K562 (cell line): ENCODE measurements around the gene CECR2. TPM values are rescaled to one million over a fixed set of nuclear protein-coding genes. Genes with fewer than 3 reads are reported as not detected.

Experiments used
- ATAC-seq: fragments of 200-7000 bp; cut with Tn5 transposase; 3 replicates; pipeline ENCODE4 v1.9.1; 2020; ENCODE audit warnings: moderate library complexity
- BruUV-seq: library from RNA; stranded (reverse); fragments of 400-500 nt; replicated peaks from 2 replicates; lab custom pipeline; 2021; lab: Mats Ljungman, UMichigan
- CTCF ChIA-PET: fragments of 300-600 bp; formaldehyde crosslinking; extraction: SDS; loops from one replicate; lab custom pipeline; 2021; ENCODE audit warnings: low intra/inter-chr PET ratio; lab: Yijun Ruan, JAX
- POLR2A ChIA-PET: fragments of 300-600, 350-650 bp; sonication (Branson Sonifier 250); formaldehyde crosslinking; extraction: SDS; loops from one replicate; lab custom pipeline; 2021; ENCODE audit warnings: antibody characterized with exemption, inconsistent platforms; lab: Yijun Ruan, JAX
- DNase-seq, 4 experiments: peaks; one replicate each; pipeline versions ENCODE4 v3.0.0 to v3.0.0-alpha.2; 2011 to 2018; ENCODE audit warnings: low spot score in 3 of 4, mixed read lengths in 3 of 4; ENCODE audit errors: extremely low read depth in 1 of 4
- FAIRE-seq: peaks from 2 replicates; lab custom pipeline; 2011; peaks lifted over from hg19 to GRCh38; lab: Jason Lieb, UNC
- H2AFZ ChIP-seq: 2 replicates; pipeline ENCODE4 v1.6.0; 2011; ENCODE audit warnings: low read depth, low read length, control low read depth, inconsistent platforms
- H3K27ac ChIP-seq: fragments of 200-600 bp; 3 replicates; pipeline ENCODE4 v1.8.0; 2011; ENCODE audit warnings: low read depth, mild to moderate bottlenecking, control low read depth, inconsistent platforms, low read length, moderate library complexity, mixed read lengths; ENCODE audit errors: extremely low read depth
- H3K27me3 ChIP-seq, 2 experiments: fragments of 300-600 bp in 1 of 2; 2 replicates in 1 of 2; 3 replicates in 1 of 2; pipeline versions ENCODE4 v1.6.0 to v1.8.0; 2011; ENCODE audit warnings: inconsistent platforms in 2 of 2, low read length in 2 of 2, mild to moderate bottlenecking in 1 of 2, mixed read lengths in 1 of 2, moderate library complexity in 1 of 2; ENCODE audit not compliant: control insufficient read depth in 2 of 2, insufficient read depth in 2 of 2
- H3K36me3 ChIP-seq: fragments of 300-600 bp; 3 replicates; pipeline ENCODE4 v1.8.0; 2011; ENCODE audit warnings: mild to moderate bottlenecking, low read length, inconsistent platforms; ENCODE audit not compliant: control insufficient read depth, insufficient read depth
- H3K4me1 ChIP-seq, 2 experiments: fragments of 200-600 bp in 1 of 2; replicated peaks in 1 of 2; 2 replicates in 1 of 2; 3 replicates in 1 of 2; pipeline versions ENCODE4 v1.5.1 to v1.8.0; 2011; ENCODE audit warnings: inconsistent platforms in 2 of 2, low read length in 2 of 2, mild to moderate bottlenecking in 1 of 2, mixed read lengths in 1 of 2, moderate library complexity in 1 of 2; ENCODE audit not compliant: control insufficient read depth in 2 of 2, insufficient read depth in 2 of 2
- H3K4me2 ChIP-seq: 2 replicates; pipeline ENCODE4 v1.6.1; 2011; ENCODE audit warnings: low read length, control low read depth, inconsistent platforms, mixed read lengths; ENCODE audit not compliant: insufficient read depth
- H3K4me3 ChIP-seq: fragments of 200-600 bp; sonication (generic), shearing (Covaris generic); 2 replicates; pipeline ENCODE4 v1.5.1; 2016; ENCODE audit warnings: control low read depth, inconsistent platforms
- H3K79me2 ChIP-seq: fragments of 200-600 bp; 3 replicates; pipeline ENCODE4 v1.8.0; 2011; ENCODE audit warnings: low read length, inconsistent platforms; ENCODE audit not compliant: control insufficient read depth, insufficient read depth
- H3K9ac ChIP-seq, 2 experiments: 2 replicates each; pipeline versions ENCODE4 v1.6.0 to v1.6.1; 2011; ENCODE audit warnings: low read depth in 2 of 2, low read length in 2 of 2, control low read depth in 1 of 2, inconsistent platforms in 1 of 2, mild to moderate bottlenecking in 1 of 2, mixed read lengths in 1 of 2; ENCODE audit not compliant: insufficient read depth in 1 of 2
- H3K9me1 ChIP-seq: one replicate; pipeline ENCODE4 v1.6.0; 2011; ENCODE audit warnings: inconsistent platforms, mild to moderate bottlenecking, low read length, moderate library complexity; ENCODE audit not compliant: control insufficient read depth, insufficient read depth
- H3K9me3 ChIP-seq: replicated peaks from 2 replicates; pipeline ENCODE4 v1.5.1; 2011; ENCODE audit warnings: low read depth, low read length, inconsistent platforms; ENCODE audit not compliant: control insufficient read depth, insufficient read depth
- H4K20me1 ChIP-seq: replicated peaks from 2 replicates; pipeline ENCODE4 v1.6.1; 2011; ENCODE audit warnings: low read length, inconsistent platforms, mixed read lengths; ENCODE audit not compliant: control insufficient read depth, insufficient read depth
- HOMEZ ChIP-seq: fragments of 250-450 bp; sonication (Bioruptor Pico); IDR thresholded peaks from 2 replicates; pipeline ENCODE4 v1.4.0; 2020; ENCODE audit warnings: mild to moderate bottlenecking, moderate library complexity
- KAT8 ChIP-seq: fragments of 450-650 bp; IDR thresholded peaks from 2 replicates; pipeline ENCODE4 v1.6.1; 2016; ENCODE audit warnings: low read depth, mild to moderate bottlenecking
- MCM5 ChIP-seq: fragments of 450-650 bp; IDR thresholded peaks from 2 replicates; pipeline ENCODE4 v1.6.1; 2016; ENCODE audit warnings: low read depth
- NR1H2 ChIP-seq: sonication (generic); formaldehyde crosslinking; IDR thresholded peaks from 2 replicates; pipeline ENCODE4 v1.4.0; 2020; ENCODE audit warnings: mild to moderate bottlenecking, missing genetic modification reagents
- PPARD ChIP-seq: fragments of 250-450 bp; sonication (Bioruptor Pico); IDR thresholded peaks from 2 replicates; pipeline ENCODE4 v1.8.0; 2022; ENCODE audit warnings: inconsistent platforms, mild to moderate bottlenecking, moderate library complexity
- PTBP1 ChIP-seq: fragments of 200-400 bp; formaldehyde crosslinking; IDR thresholded peaks from 2 replicates; pipeline ENCODE4 v1.6.1; 2017; ENCODE audit warnings: low read depth, low read length
- RBM22 ChIP-seq: fragments of 200-400 bp; formaldehyde crosslinking; IDR thresholded peaks from 2 replicates; pipeline ENCODE4 v1.6.1; 2018; ENCODE audit warnings: low read length, low read depth; ENCODE audit not compliant: poor library complexity, severe bottlenecking
- RFX1 ChIP-seq: fragments of 450-650 bp; IDR thresholded peaks from 2 replicates; pipeline ENCODE4 v1.6.1; 2016; ENCODE audit warnings: mild to moderate bottlenecking, moderate library complexity
- SLC30A9 ChIP-seq: fragments of 250-450 bp; sonication (Bioruptor Pico); IDR thresholded peaks from 2 replicates; pipeline ENCODE4 v1.8.0; 2022; ENCODE audit warnings: mild to moderate bottlenecking, moderate library complexity
- TEAD2 ChIP-seq: fragments of 450-650 bp; IDR thresholded peaks from 2 replicates; pipeline ENCODE4 v1.6.1; 2016; ENCODE audit warnings: missing genetic modification characterization, control low read depth, missing compliant biosample characterization
- ZBTB17 ChIP-seq: fragments of 450-650 bp; formaldehyde crosslinking; IDR thresholded peaks from 2 replicates; pipeline ENCODE4 v1.4.0; 2020; ENCODE audit warnings: mild to moderate bottlenecking
- ZNF184 ChIP-seq: sonication (generic); formaldehyde crosslinking; IDR thresholded peaks from 2 replicates; pipeline ENCODE4 v1.5.0; 2020; ENCODE audit warnings: missing genetic modification reagents
- ZNF274 ChIP-seq: IDR thresholded peaks from 2 replicates; pipeline ENCODE4 v1.6.1; 2011; ENCODE audit warnings: low read depth, mild to moderate bottlenecking, low read length, moderate library complexity, borderline replicate concordance
- ZNF431 ChIP-seq: sonication (generic); formaldehyde crosslinking; IDR thresholded peaks from 2 replicates; pipeline ENCODE4 v1.8.0; 2022; ENCODE audit warnings: mild to moderate bottlenecking, missing genetic modification reagents
- ZNF589 ChIP-seq: fragments of 200-800 bp; sonication (Bioruptor generic); IDR thresholded peaks from 2 replicates; pipeline ENCODE4 v1.6.1; 2016; ENCODE audit warnings: low read depth, missing genetic modification characterization, missing compliant biosample characterization
- WGBS: fragments of 100-300 bp; shearing (Covaris generic); methylation state at CpG from one replicate; pipeline ENCODE4 v1.1.6; 2016; ENCODE audit warnings: low coverage, mixed read lengths; ENCODE audit not compliant: insufficient coverage; ENCODE audit errors: missing lambda C conversion rate; 5-methylcytosine and 5-hydroxymethylcytosine counted together
- in situ Hi-C: fragments of 300-500 bp; cut with MboI; formaldehyde crosslinking; loops from 4 replicates; pipeline ENCODE4 v1.15.0; 2018; ENCODE audit warnings: inconsistent platforms, mixed read lengths
- intact Hi-C: fragments of 100-400 bp; cut with micrococcal nuclease; formaldehyde crosslinking; loops from 2 replicates; pipeline ENCODE4 v1.14.2; 2022
- polyA plus RNA-seq, 8 experiments: library from polyadenylated mRNA; depleted of rRNA in 4 of 8; stranded (reverse) in 5 of 8; unstranded in 3 of 8; fragments of >200 nt; fragmentation: Nextera tagmentation in 2 of 8; fragmentation: Illumina TruSeq in 1 of 8; extraction: Ambion mirVana in 2 of 8; extraction: Trizol in 1 of 8; gene quantifications; 2 replicates each; pipeline versions ENCODE4 v1.2.1 to v1.2.3, GENCODE V29; 2011 to 2014; ENCODE audit warnings: inconsistent platforms in 1 of 8, missing spikeins in 1 of 8
- total RNA-seq, 7 experiments: library from RNA; depleted of rRNA in 6 of 7; stranded (reverse); fragments of >200 nt in 6 of 7; fragmentation: Illumina TruSeq in 2 of 7; extraction: Trizol in 2 of 7; gene quantifications; 2 replicates each; pipeline versions ENCODE4 v1.2.1 to v1.2.3, GENCODE V29; 2011 to 2021; ENCODE audit warnings: low replicate concordance in 1 of 7
- TF ChIP-seq, protein P1 (sequence below): fragments of 250-450 bp; sonication (Bioruptor Pico); IDR thresholded peaks from 2 replicates; pipeline ENCODE4 v1.4.0; 2020; ENCODE audit warnings: mild to moderate bottlenecking

Gene CECR2
- total and polyA plus RNA-seq, 9 of the 15 experiments (the other 6 are each of a cell fraction or from before 2014, with no cell fraction given): 0.01 to 1.00 (median 0.27) TPM

DNA sequence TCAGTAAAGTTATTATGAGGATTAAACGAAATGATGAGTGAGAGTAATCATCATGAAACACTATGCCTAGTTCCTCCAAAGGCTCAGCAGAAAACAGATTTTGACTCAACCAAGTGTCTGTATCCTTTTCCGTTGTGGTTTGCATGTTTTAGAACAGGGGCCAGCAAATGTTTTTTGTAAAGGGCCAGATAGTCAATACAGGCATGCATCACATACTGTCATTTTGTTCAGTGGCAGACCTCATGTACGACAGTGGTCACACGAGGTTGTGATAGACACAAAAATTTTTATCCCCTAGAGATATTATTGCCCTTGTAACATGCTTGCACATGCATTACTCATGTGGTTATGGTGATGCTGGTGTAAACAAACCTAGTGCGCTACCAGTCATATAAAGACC is 112.2 kb downstream of the CECR2 start:
- Histone ChIP-seq H3K9me3 (no peaks in the 10 kb centered on the region), H4K20me1 (no peaks in the 10 kb centered on the region; the same call in 1 of the 2 replicates), H3K4me2 (no peak overlapping the region), H3K4me1 (no peaks in the 10 kb centered on the region), H3K79me2 (no peaks in the 10 kb centered on the region), H3K9me1 (no peaks in the 10 kb centered on the region), H3K27me3 (peaks cover 38 to 49% of the 10 kb centered on the region in 2 experiments), H3K27ac (no peak overlapping the region), H3K9ac (no peak overlapping the region), H2AFZ (no peak overlapping the region), H3K36me3 (no peaks in the 10 kb centered on the region), H3K4me3 (no peak overlapping the region)
- ChIA-PET POLR2A (no interaction called here), CTCF (no interaction called here)
- TF ChIP-seq ZNF431 (CRISPR knock-in tag) (no peak), TEAD2 (tag) (no peak), PTBP1 (no peak), NR1H2 (CRISPR knock-in tag) (no peak), MCM5 (no peak), RBM22 (no peak), ZBTB17 (CRISPR knock-in tag) (no peak), KAT8 (no peak), ZNF274 (no peak), PPARD (CRISPR knock-in tag) (no peak), ZNF589 (CRISPR knock-in tag) (no peak), ZNF184 (CRISPR knock-in tag) (no peak), SLC30A9 (CRISPR knock-in tag) (no peak), RFX1 (no peak), HOMEZ (CRISPR knock-in tag) (no peak)
- TF ChIP-seq, protein P1, sequence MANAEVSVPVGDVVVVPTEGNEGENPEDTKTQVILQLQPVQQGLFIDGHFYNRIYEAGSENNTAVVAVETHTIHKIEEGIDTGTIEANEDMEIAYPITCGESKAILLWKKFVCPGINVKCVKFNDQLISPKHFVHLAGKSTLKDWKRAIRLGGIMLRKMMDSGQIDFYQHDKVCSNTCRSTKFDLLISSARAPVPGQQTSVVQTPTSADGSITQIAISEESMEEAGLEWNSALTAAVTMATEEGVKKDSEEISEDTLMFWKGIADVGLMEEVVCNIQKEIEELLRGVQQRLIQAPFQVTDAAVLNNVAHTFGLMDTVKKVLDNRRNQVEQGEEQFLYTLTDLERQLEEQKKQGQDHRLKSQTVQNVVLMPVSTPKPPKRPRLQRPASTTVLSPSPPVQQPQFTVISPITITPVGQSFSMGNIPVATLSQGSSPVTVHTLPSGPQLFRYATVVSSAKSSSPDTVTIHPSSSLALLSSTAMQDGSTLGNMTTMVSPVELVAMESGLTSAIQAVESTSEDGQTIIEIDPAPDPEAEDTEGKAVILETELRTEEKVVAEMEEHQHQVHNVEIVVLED (CRISPR knock-in tag): no peak
- DNase-seq (no peak), FAIRE-seq (no peak), ATAC-seq (no peak)
- intact Hi-C loops: no loop called here
- 9% methylated on average over 5 of the region's 5 CpGs for WGBS
- in situ Hi-C loops: no loop called here
- no TSS peak for BruUV-seq
